Hippocampal formation (tissue), 2 donors: ENCODE measurements around the gene CCDC8.
"Not testable (repeated sequence)": the region's sequence is repeated elsewhere in the genome, so short reads cannot be mapped to it uniquely, and the experiment has no call there.

Source experiments
- DNase-seq, 2 donors: peaks; one replicate each; lab custom pipeline; 2025; lab: John Stamatoyannopoulos, UW

The CCDC8 gene, protein sequence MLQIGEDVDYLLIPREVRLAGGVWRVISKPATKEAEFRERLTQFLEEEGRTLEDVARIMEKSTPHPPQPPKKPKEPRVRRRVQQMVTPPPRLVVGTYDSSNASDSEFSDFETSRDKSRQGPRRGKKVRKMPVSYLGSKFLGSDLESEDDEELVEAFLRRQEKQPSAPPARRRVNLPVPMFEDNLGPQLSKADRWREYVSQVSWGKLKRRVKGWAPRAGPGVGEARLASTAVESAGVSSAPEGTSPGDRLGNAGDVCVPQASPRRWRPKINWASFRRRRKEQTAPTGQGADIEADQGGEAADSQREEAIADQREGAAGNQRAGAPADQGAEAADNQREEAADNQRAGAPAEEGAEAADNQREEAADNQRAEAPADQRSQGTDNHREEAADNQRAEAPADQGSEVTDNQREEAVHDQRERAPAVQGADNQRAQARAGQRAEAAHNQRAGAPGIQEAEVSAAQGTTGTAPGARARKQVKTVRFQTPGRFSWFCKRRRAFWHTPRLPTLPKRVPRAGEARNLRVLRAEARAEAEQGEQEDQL

DNA sequence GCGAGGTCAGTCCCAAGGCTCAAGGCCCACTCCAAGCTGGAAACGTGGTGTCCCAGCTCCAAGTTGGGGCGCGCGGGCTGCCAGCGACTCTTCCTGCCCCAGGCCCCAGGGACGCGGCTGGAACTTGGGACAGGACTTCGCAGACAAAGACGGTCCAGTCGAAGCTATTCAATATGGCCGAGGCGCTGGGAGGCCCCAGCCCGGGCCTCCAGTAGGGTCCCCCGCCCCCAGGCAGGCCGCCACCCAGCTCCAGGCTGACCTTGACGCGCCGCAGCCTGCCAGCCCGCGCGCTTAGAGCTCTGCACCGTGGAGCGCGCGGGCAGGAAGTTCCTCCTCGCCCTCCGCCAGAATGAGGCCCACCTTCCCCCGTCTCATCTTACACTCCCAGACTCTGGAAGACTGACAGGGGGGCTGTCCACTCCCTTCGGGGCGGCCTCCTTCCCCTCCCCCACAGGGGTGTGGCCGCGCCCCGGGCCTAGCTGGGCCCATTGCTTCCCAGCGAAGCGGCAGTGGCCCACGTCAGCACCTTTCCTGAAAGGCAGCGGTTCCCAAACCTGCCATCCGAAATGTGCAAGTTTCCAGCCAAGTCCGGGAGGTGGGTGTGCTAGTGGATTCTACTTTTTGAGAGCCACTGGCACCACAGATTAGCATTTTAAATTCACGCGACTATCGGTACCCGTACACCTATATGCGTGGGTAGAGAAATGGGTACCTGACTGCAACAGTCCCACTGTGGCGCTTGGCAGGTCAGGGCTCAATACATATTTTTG lies at the start of gene CCDC8:
TSS of gene CCDC8 (minus strand) at position 303 of the 770 bp plus-strand sequence. CDS start 754 bp downstream, outside the sequence.
- DNase-seq = peak in 1 of 2 donors; percentile 25

DNA sequence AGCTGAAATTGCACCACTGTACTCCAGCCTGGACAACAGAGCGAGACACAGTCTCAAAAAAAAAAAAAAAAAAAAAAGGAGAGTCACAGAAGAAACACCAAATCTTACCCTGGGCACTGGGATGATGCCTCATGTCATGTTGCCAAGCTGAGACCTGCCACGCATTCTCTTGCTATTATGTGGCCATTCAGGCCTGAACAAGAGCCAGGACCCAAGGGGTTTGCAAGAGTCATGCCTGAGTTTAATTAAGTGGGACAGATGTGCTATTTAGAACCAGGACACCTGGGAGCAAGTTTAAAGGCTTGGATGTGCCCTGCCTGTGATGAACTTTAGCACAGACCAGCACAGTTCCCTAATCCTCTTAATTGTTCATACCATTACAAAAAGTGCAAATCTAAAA lies 48.2 kb upstream of the CCDC8 start:
- no peak for DNase-seq

DNA sequence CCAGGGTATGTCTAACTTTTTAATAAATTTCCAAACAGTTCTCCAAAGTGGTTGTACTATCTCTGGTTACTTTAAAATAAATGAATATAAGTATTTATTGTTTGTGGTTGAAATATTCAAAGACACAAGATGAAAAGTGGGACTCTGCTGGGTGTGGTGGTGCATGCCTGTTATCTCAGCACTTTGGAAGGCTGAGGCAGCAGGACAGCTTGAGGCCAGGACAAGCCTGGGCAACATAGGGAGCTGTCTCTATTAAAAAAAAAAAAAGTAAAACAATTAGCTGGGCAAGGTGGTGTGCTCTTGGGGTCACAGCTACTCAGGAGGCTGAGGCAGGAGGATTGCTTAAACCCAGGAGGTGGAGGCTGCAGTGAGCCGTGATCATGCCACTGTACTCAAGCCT lies 47.6 kb upstream of the CCDC8 start:
- DNase-seq = no peak

DNA sequence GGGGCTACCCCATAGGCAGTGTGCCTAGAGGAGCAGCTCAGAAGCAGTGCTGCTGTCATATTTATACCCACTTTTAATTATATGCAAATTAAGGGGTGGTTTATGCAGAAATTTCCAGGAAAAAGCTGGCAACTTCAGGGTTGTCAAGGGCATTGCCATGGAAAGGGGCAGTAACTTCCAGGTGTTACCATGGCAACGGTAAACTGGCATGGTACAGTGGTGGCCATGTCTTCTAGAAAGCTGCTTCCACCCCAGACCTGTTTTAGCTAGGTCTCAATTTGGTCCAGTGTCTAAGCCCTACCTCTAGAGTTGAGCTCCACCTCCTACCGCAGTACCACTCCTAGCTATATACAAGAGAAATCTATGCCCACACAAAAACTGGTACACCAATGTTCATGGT lies 46.7 kb upstream of the CCDC8 start:
- no peak for DNase-seq

- no peak for DNase-seq
Measured at GRCh38 chr19:46456930-46457329, 43.6 kb upstream of the CCDC8 start.

GRCh38 chr19:46454244-46454643 lies 40.9 kb upstream of the CCDC8 start:
- DNase-seq = no peak

DNA sequence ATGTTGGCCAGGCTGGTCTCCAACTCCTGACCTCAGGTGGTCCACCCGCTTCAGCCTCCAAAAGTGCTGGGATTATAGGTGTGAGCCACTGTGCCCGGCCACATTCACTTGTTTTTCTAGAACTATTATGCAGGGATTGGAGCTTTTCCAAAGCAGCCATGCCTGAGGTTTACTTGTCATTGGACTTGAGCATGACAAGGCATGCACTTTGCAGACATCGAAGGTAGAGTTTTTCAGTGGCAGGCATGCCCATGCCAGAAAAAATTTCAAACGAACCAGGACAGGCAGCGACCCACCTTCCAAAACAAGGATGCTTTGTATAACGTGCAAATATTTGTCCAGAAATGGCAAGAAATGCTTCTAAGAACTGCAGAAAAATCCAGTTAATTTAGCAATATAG lies 40.3 kb upstream of the CCDC8 start:
- DNase-seq = no peak

DNA sequence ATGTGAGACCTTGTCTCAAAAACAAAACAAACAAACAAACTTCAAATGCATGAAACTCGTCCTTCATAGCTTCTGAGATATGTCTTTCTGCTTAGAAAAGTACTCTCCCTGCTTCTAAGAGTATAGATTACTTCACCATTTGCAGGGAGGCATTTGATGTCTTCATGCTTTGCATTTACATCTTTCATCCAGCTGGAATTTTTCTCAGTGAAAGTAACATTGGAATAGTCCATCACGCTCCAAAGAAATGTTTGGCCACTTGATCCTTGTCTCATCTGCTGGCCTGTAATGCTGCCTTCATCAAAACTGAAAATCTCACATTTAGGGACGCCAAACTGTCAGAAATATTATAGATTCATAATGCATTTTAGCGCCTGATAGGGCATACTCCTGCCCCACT lies 38.8 kb upstream of the CCDC8 start:
- no peak for DNase-seq

DNA sequence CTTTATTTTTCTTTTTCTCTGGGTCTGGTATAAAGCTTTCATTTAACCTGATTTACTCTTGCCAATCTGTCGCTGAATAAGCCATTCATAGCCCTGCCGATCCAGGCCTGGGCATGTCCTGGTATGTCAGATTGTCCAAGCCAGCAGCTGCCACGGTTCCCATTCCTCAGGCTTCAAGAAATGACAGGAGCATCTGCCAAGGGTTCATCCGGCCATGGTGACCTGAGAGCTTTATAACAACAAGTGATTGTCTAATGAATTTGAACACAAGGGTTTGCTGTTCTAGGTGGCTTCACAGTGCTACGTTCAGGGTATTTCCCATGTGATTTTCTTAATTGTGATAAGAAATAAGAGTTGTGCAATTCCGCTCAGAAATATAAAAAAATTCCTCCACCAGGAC lies 38.0 kb upstream of the CCDC8 start:
- no peak for DNase-seq

- no peak for DNase-seq
Measured at GRCh38 chr19:46450737-46451136, 37.4 kb upstream of the CCDC8 start.

GRCh38 chr19:46449228-46449627 lies 35.9 kb upstream of the CCDC8 start:
- no peak for DNase-seq

GRCh38 chr19:46448601-46449000 lies 35.2 kb upstream of the CCDC8 start:
- DNase-seq = no peak

DNA sequence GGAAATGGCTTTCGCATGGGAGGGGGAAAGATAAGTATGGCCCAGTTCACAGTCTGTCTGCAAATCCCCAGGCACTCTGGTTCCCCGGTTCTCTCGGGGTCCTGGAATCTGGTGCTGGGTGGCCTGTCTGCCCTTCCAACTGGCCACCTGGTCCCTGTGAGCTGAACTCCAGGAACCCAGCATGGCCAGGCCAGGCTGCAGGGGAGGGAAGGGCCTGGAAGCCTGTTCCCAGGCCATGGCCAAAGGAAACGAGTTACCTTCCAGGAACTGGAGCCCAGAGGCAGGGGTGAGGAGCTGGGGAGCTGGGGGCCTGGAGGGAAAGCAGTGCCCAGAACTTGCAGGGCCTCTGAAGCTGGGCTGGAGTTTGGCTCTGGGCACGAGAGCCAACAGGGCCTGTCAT lies 34.5 kb upstream of the CCDC8 start:
- DNase-seq = no peak

DNA sequence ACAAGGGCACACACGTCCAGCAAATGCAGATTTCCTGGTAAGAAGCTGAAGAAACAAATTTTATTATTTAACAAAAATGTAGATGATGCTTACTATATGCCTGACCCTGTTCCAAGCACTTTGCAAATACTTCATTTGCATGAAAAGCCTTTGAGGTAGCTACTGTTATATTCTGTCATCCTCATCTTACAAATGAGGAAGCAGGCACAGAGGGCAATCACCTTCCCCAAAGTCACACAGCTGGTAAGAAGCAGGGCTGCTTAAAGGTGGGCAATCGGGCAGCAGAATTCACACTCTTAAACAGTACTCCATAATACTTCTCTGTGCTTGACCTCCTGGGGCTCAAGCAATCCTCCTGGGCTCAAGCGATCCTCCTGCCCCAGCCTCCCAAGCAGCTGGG lies 33.6 kb upstream of the CCDC8 start:
- DNase-seq = no peak

DNA sequence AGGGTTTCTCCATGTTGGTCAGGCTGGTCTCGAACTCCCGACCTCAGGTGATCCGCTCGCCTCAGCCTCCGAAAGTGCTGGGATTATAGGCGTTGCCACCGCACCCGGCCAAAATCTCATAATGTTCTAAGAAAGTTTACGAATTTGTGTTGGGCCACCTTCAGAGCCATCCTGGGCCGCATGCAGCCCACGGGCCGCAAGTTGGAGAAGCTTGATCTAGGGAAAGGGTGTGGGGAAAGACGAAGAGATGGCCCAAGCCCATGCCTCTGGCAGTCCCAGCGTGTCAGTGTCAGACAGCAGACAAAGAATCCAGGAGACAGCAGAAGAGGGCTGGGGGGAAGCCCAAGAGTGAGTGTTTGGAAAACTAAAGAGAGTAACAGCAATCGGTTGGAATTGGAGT lies 32.7 kb upstream of the CCDC8 start:
- DNase-seq = no peak

DNA sequence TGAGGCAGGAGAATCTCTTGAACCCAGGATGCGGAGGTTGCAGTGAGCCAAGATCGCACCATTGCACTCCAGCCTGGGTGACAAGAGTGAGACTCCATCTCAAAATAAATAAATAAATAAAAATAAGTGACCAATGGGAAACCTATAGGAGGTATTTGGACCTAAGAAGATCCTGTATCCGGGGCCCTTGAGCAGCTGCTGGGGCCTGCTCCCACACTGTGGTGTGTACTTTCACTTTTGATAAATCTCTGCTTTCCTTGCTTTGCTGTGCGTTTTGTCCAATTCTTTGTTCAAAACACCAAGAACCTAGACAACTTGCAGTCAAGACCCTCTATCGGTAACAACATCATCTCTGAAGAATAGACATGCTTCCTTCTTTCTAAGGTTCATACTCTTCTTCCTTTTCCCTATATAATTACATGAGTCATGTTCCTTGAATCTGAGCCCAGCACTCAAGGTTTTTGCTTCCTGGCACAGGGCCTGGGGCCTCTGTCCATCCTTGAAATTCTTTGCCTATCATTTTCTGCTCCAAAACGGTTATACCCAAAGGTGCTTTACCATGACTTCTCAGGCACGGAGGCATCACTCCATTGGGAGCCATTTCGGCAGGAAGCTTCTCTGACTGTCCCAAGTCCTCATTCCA lies 29.6 kb upstream of the CCDC8 start:
- DNase-seq = no peak

- no peak for DNase-seq
Measured at GRCh38 chr19:46441866-46442265, 28.5 kb upstream of the CCDC8 start.

DNA sequence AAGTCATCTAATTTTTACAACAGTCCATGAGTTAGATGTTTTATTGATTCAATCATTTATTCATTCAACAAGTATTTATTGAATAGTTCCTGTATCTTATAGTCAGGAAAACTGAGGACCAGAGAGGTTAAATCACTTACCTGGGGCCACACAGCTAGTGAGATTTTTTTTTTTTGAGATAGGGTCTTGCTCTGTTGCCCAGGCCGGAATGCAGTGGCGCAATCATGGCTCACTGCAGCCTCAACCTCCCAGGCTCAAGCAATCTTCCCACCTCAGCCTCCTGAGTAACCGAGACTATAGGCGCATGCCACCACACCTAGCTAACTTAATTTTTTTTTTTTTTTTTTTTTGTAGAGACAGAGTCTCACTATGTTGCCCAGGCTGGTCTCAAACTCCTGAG lies 22.3 kb upstream of the CCDC8 start:
- not testable (repeated sequence) for DNase-seq

DNA sequence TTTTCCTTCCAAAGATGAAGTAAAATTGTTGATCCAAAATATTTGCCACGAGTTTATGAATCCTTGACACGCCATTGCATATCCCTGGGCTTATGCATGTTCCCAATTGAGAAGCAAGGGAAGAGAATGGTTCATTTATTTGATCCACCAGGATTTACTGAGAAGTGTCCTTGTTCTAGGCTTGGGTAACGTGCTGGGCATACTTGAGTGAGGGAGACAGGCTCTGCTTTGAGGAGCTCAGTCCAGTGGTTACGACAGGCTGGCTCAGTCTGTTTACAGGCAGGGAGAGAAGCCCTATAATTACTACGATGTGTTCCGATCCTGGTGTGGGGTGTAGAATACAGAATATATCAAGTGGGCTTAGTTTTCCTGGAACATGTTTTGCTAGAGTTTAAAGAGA lies 21.6 kb upstream of the CCDC8 start:
- DNase-seq = peak; percentile 49 to 90

GRCh38 chr19:46433470-46433869 lies 20.1 kb upstream of the CCDC8 start:
- DNase-seq = not testable (repeated sequence)

- DNase-seq = no peak
Measured at GRCh38 chr19:46431824-46432223, 18.5 kb upstream of the CCDC8 start.

GRCh38 chr19:46429999-46430398 lies 16.6 kb upstream of the CCDC8 start:
- no peak for DNase-seq
